ENCODE data around the gene RAD54L.

GRCh38 chr1:46288485-46289133 is 41.0 kb downstream of the RAD54L start:
- no peak for TF ChIP-seq CTCF (IDR thresholded peaks at IDR 0.05)
- TF ChIP-seq POLR2A (IDR thresholded peaks at IDR 0.05), result no peak
- no peak for TF ChIP-seq POLR2AphosphoS5 (IDR thresholded peaks at IDR 0.05)

Measured in breast epithelium (tissue), 3 donors.